HG03354 (cell line): ENCODE measurements around the gene SYCN.
A peak's percentile ranks its signal among the peaks of the same experiment; 100 is the strongest.
"Not testable (repeated sequence)": the region's sequence is repeated elsewhere in the genome, so short reads cannot be mapped to it uniquely, and the experiment has no call there.

Experiments
- ATAC-seq: cut with Tn5 transposase; IDR thresholded peaks from one replicate; pipeline ENCODE4 v1.9.1; 2021; ENCODE audit warnings: mild to moderate bottlenecking; ENCODE audit not compliant: unreplicated experiment, poor library complexity, severe bottlenecking

SYCN gene, protein sequence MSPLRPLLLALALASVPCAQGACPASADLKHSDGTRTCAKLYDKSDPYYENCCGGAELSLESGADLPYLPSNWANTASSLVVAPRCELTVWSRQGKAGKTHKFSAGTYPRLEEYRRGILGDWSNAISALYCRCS

DNA sequence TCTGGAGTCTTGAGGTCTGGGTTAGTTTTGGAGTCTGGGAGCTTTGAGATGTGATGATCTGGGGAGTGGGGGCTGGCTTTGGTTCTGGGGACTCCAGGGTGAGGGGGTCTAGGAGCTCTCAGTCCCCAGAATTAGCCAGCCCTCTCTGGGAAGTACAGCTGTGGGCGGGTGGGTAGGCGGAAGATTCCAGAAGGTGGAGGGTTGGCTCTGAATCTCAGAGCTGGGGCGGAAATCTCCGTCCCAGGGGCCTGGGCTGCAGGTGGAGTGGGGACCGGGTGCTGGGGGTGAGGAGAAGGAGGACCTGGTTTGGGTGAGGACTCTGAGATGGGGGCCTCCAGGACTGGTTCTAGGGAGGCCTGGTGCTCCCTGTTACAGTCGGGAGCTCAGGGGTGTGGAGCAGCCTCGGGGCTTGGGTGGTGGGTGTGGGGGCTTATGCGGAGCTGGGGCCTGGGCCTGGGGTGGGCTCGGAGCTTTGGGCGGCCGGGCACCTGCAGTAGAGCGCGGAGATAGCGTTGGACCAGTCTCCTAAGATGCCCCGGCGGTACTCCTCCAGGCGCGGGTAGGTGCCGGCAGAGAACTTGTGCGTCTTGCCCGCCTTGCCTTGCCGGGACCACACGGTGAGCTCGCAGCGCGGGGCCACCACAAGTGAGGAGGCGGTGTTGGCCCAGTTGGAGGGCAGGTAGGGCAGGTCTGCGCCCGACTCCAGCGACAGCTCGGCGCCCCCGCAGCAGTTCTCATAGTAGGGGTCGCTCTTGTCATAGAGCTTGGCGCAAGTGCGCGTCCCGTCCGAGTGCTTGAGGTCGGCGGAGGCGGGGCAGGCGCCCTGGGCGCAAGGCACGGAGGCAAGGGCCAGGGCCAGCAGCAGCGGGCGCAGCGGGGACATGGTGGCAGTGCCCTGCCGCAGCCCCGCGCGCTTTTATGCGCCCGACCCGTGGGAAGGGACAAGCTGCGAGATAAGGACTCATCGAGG lies at the start of gene SYCN:
Gene SYCN (minus strand): TSS at position 892 of the 970 bp plus-strand sequence. CDS start 9 bp downstream, at position 883.
- no peak for ATAC-seq

DNA sequence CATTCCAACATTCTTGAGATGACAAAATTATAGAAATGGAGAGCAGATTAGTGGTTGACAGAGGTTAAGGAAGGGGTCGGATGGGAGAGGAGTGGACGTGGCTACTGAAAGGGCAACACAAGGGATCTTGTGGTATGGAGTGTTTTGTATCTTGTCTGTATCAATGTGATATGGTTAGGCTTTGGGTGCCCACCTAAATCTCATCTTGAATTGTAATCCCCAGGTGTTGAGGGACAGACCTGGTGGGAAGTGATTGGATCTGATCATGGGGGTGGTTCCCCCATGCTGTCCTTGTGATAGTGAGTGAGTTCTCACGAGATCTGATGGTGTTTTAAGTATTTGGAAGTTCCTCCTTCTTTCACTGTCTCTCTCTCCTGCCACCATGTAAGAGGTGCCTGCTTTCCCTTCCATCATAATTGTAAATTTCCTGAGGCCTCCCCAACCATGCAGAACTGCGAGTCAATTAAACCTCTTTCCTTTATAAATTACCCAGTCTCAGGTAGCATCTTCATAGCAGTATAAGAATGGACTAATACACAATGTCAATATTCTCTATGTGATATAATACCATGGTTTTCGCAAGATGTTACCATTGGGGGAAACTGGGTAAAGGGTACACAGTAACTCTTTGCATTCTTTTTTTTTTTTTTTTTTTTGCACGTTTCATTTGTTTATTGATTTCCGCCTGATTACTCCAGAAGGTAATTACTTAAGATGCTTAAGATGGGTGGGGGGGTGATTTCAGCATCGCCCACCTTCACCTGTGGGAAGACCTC lies 49.5 kb upstream of the SYCN start:
- no peak for ATAC-seq

DNA sequence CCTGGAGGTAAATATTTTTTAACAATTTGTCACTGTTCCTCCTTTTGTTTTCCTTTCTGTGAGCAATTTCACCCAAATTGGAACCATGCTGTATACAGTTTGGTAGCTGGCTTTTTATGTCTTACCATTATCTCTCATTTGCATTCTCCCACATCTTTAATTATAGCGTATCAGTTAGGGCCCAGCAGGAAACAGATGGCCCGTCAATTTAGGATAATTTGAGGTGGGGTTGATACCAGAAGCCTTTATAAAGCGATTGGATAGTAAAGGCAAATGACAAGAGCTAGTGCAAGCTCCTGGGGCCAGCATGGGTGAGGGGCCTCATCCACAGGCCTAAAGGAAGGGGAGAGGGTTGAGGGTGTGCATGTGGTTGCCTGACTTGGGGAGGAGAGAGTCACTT lies 48.4 kb upstream of the SYCN start:
- no peak for ATAC-seq

DNA sequence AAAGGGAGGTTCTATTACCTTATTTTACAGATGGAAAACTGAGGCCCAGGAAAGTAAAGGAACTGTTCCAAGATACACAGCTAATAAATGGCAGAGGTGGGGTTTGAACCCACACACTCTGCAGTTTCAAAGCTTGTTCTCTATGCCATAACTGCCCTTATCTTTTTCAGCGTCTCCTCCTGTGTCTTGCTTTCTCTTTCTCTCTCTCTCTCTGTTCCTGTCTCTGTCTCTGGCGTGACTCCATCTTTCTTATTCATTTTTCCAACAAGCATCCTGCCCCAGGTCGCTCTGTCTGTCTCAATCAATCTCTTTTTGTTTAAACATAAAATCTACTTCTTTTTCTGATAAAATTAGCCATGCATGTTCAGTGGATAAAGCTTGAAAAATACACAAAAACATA lies 47.8 kb upstream of the SYCN start:
- ATAC-seq, result no peak

DNA sequence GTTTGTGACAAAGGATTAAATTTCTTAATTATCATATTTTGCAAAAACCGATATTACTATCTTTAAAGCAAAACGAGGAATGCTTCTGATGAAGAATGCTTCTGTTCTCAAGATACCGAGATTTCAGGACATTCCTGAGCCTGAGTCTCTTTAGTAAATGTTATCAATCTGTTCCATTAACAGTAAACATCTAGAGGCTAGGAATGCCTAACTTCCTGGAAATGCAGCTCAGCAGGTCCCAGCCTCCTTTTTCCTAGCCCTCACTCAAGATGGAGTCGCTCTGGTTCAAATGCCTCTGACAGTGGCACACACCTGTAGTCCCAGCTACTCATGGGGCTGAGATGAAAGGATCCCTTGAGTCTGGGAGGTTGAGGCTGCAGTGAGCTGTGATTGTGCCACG lies 47.0 kb upstream of the SYCN start:
- no peak for ATAC-seq

DNA sequence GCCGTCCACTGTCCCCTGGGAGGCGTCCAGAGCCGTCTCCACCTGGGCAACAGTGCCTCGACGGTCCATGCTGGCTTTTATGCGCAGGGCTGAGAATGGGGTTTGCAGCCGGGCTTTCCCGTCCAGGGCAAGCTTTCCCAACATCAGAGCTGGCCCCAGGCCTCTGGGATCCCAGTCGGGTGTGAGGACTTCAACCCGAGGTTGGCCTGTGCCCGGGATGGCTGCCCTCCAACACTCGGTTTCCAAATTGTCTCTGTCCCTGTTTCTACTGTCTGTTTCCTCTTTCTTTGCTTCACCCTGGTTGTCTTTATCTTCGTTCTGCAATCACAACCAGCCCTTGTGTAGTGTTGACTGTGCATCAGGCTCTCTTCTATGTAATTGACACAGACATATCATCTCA lies 44.7 kb upstream of the SYCN start, which contains the start of gene IFNL4:
Gene IFNL4 (minus strand): TSS at position 51 of the 400 bp plus-strand sequence.
- ATAC-seq, result no peak

DNA sequence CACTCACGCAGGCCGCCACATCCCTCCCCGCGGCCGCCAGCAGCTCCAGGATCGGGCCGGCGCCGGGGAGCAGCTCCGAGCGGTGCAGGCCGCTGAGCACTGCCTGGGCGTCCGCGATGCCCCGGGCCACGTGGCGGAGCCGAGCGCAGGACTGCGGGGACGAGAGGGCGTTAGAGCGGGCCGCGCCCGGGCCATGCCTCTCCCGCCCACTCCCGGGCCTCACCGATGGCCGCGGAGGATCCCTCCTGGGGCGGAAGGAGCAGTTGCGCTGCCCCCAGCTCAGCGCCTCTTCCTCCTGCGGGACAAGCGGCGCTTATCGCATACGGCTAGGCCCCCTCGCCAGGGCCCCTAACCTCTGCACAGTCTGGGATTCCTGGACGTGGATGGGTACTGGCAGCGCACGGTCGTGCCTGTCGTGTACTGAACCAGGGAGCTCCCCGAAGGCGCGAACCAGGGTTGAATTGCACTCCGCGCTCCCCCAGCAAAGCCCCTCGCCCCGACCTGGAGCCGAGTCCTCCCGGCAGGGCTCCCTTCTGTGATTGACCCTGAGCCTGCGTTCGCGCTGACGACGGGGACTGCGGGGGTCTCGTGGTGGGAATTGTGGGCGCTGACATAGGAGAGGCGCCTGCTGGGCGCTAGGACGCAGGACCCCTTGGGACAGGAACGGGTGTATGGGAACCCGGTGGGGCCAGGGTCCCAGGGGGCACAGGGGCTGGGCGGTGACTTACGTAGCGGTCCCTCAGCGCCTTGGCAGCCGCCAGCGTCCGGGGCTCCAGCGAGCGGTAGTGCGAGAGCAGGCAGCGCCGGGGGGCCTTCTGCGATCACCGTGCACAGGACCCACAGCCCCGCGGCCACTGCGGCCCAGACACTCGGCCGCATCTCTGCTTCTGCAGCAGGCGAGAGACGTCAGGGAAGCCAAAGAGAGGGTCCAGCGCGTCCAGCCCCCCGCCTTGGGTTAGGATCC lies 43.9 kb upstream of the SYCN start:
- no peak for ATAC-seq

DNA sequence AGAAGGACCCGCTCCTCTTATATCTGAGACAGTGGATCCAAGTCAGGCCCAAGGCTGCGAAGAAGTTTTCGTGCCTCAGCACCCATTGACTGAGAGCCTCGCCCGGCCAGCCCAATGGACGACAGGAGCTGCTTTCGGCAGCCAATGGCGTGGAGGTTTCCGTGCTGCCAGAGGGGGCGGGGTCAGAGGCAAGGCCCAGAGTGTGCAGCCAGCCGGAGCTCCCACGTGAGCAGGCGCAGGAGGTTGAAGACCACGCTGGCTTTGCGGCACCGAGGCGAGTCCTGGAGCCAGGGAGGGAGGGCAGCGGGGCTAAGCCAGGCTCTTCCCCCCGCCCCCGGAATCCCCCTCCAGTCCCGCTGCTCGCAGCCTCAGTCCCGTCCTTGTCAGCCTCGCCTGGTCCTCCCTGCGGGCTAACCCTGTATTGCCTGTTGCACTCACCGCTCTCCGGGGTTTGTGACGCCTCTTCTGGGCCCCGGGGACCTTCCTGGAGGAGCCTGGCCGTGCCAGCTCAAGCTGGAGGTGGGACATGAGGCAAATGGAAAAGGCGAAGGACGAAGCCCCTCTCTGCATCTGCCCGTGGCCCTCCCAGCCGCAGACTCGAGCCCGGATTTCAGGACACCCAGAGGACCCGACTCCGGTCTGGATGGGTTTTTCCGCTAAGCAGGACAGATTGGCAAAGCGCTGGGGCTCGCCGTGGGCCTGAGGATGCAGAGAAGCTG lies 43.0 kb upstream of the SYCN start:
- ATAC-seq, result no peak

DNA sequence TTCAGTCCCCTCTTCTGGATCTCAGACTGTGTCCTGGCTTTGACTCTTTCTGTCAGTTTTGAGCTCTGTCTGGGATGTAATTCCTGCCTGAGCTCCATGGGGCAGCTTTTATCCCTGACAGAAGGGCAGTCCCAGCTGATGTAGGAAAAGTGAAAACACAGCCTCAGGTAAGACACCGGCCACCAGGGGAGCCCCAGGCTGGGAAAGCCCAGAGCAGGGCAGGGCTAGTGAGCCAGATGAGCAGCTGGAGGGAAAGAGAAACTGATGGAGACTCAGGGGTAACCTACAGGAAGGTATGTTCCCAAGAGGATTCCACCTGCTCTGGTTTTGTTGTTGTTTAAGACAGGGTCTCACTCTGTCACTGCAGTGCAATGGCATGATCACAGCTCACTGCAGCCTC lies 41.1 kb upstream of the SYCN start:
- not testable (repeated sequence) for ATAC-seq

DNA sequence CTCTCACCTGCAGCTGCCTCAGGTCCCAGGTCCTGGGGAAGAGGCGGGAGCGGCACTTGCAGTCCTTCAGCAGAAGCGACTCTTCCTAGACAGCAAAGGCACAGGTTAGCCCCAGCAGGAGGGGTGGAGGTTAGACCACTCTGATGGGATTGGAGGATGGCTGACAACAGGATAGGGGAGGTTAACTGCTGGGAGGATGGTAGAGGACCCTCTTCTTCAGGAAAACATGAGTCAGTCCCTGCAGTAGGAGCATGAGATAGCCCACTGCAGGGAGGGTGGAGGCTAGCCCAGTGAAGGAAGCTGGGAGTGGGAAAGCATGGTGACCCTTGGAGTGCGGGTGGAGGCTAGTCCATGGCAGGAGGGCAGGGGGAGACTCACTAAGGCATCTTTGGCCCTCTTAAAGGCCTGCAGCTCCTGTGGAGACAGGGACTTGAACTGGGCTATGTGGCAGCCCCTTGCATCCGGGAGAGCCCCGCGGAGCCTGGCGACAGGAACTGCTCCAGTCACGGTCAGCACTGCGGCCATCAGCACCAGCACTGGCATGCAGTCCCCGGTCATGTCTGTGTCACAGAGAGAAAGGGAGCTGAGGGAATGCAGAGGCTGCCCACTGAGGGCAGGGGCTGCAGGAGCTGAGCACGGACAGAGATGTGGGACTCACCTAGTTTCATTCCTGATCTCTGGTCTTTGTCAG lies 40.5 kb upstream of the SYCN start, which contains the start of gene IFNL3:
Gene IFNL3 (minus strand): TSS at position 597 of the 691 bp plus-strand sequence. CDS start 39 bp downstream, at position 558.
- not testable (repeated sequence) for ATAC-seq

DNA sequence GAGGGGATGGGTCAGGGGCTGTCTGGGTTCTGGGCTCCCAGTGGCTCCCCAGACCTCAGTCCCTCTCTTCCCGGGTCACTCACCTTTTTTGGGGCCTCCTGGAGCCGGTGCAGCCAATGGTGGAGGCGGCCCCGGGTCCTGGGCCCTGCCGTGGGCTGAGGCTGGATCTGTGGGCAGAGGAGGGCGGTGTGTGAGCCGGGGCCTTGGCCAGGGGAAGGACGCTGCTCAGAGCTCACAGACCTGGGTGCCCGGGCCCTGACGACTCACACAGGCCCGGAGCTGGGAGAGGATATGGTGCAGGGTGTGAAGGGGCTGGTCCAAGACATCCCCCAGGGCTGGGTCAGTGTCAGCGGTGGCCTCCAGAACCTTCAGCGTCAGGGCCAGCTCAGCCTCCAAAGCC lies 39.7 kb upstream of the SYCN start:
- not testable (repeated sequence) for ATAC-seq

DNA sequence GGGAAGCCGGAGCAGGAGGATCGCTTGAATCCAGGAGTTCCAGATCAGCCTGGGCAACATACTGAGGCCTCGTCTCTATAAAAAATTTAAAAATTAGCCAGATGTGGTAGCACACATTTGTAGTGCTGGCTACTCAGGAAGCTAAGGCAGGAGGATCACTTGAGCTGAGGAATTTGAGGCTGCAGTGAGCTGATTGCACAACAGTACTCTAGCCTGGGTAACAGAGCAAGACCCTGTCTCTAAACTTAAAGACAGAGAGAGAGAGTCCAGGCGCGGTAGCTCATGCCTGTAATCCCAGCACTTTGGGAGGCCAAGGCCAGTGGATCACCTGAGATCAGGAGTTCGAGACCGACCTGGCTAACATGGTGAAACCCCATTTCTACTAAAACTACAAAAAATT lies 36.4 kb upstream of the SYCN start:
- ATAC-seq, result no peak

DNA sequence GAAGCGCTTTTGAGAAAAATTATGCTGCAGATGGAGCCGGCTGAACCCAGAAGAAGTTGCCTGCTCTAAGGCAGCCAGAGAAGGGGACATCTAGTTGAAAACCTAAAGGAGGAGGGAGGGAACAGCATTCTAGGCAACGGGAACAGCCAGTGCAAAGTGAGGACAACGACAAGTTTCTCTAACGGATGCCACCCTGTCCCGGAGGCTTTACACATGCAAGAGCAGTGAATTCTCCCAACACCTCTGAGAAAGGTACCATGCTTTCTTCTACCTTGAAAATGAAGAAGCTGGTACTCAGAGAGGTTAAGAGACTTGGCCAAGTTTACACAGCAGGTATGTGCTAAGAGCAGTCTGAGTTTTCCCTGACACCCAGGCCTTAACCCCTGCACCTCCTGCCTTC lies 34.9 kb upstream of the SYCN start:
- no peak for ATAC-seq

DNA sequence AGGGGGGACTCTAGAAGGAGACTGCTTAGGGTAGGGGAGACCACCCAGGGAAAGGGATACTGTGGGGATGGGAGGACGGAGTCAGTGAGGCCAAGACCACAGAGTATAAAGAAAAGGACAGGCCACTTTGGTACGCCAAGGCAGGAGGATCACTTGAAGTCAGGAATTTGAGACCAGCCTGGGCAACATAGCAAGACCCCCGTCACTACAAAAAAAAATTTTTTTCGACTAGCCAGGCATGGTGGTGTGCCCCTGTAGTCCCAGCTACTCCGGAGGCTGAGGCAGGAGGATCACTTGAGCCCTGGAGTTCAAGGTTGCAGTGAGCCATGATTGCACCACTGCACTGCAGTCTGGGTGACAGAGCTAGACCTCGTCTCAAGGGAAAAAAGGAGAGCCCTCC lies 34.1 kb upstream of the SYCN start:
- ATAC-seq, result no peak

DNA sequence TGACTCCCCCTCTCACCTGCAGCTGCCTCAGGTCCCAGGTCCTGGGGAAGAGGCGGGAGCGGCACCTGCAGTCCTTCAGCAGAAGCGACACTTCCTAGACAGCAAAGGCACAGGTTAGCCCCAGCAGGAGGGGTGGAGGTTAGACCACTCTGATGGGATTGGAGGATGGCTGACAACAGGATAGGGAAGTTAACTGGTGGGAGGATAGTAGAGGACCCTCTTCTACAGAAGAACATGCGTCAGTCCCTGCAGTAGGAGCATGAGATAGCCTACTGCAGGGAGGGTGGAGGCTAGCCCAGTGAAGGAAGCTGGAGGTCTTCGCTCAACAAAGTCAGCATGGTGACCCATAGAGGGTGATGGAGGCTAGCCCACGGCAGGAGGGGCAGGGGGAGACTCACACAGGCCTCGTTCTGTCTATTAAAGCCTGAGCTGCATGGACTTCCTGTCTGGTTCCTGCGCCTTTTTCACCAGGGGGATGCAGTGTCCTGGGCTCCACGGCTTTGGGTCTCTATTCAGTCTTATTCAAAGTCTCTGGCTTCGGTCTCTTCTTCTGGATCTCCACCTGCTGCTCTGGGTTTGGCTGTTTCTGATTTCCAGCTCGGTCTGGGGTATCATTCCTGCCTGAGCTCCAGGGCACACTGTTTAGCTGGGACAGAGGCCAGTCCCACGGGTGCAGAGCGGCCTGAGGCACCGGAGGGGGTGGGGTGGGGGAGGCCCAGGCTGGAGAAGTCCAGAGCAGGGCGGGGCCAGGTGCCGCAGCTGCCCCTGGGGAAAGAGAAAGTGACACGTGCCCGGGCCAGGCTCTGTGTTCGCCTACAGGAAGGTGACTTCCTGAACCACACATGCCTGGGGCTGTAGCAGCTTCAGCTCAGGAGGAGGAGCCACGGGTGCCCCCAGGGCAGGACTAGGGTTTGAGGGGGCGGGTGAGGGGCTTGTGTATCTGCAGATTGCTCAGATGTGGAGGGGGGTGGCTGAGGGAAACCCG lies 33.4 kb upstream of the SYCN start:
- peak; percentile 57 for ATAC-seq

DNA sequence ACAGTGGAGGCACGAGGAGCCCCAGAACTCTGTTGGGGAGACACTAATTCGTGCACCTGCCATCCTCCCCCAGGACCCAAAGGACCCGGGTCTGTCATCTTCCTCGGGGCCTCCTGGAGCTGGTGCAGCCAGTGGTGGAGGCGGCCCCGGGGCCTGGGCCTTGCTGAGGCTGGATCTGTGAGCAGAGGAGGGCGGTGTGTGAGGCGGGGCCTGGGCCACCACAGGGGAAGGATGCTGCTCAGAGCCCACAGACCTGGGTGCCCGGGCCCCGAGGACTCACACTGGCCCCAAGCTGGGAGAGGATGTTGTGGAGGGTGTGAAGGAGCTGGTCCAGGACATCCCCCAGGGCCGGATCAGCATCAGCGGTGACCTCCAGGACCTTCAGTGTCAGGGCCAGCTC lies 32.5 kb upstream of the SYCN start:
- ATAC-seq, result no peak

DNA sequence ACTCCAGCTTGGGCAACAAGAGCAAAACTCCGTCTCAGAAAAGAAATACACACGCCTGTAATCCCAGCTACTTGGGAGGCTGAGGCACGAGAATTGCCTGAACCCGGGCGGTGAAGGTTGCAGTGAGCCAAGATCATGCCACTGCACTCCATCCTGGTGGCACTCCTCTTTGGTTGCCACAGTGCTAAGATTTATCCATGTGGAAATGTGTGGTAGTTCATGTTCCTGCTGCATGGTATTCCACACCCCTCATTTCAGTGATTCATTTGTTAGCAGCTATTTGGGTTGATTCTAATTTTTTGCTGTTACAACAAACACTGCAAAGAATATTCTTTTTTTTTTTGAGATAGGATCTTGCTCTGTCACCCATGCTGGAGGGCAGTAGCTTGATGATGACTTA lies 28.6 kb upstream of the SYCN start:
- no peak for ATAC-seq
